NCI-H82 treated with DMSO at 0.1 percent for 48 hours (cell line): ENCODE results near the gene FBXO47.
"Not testable (repeated sequence)": the region's sequence is repeated elsewhere in the genome, so short reads cannot be mapped to it uniquely, and the experiment has no call there.

ENCODE experiments used
- DNase-seq: peaks from one replicate; lab custom pipeline; 2025; ENCODE audit not compliant: unreplicated experiment; lab: John Stamatoyannopoulos, UW

The FBXO47 gene

DNA sequence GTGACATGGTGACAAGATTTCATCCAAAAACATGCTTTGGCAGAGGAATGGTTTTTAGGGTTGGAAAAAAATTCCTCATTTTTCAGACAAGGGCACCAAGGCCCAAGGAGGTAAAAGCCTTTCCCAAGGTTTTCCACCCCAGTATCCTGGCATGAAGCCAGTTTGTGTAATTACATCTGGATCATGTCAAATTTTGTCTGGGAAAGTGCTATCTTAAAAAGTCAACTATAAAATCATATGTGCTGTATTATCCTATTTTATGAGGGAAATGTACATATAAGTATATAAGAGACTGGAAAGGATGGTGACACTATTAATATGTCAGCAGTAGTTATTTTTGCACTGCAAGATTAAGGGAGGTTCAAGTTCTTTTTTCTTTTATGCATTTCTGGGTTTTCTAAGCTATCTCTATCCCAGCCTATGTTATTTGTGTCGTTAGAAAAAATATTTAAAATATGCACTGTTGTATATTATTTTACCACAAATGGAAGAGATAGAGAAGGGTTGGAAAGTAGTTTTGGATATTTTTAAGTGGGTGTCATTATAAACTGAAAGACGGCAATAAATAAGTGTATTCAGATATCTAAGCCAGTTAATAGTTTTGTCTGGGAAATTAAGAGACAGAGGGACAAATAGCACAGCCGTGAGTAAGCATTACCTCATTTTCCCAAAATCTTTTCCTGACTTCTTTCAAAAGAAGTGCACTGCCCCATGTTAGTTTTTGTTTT, 13.5 kb upstream of the FBXO47 start:
- no peak for DNase-seq

DNA sequence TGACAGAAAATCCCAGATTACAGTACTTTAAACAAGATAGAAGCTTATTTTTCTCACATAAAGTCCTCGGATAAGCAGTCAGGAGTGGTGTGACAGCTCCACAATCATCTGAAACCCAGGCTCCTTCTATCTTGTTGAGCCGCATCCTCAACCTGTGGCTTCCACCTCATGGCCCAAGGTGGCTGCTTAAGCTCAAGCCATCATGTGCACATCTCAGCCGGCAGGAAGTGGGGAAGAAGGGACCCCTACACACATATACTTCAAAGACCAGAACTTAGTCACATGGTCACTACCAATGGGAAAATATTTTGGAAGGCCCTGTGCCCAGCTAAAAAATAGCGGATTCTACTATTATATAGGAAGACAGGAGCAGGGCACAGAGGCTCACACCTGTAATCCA, 11.0 kb upstream of the FBXO47 start:
- DNase-seq = no peak

DNA sequence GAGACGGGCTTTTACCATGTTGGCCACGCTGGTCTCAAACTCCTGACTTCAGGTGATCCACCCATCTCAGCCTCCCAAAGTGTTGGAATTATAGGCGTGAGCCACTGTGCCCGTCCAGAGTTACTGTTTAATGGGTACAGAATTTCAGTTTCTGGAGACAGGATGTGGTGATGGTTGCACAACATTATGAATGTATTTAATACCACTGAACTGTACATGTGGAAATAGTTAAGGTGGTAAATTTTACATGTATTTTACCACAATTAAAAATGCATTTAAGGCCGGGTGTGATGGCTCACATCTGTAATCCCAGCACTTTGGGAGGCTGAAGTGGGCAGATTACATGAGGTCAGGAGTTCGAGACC, 9.0 kb upstream of the FBXO47 start:
- DNase-seq = not testable (repeated sequence)

DNA sequence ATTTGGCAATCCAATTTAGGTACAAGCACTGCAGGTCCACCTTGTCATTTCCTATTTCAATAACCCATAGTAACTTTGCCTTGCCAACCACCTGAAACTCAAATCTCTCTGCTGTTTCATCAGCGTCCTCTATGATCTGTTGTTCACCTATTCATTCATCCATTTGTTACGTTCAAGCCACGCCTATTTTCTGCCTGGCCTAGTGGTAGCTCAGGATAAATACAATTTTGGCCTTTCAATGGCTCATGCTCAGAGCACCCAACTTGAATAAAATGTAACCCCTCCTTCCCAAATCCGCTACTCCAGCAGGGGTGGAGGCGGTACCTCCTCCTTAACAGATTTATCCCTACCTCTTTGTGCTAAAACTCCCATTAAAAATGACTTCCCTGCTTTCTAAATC, 3.6 kb upstream of the FBXO47 start:
- no peak for DNase-seq

DNA sequence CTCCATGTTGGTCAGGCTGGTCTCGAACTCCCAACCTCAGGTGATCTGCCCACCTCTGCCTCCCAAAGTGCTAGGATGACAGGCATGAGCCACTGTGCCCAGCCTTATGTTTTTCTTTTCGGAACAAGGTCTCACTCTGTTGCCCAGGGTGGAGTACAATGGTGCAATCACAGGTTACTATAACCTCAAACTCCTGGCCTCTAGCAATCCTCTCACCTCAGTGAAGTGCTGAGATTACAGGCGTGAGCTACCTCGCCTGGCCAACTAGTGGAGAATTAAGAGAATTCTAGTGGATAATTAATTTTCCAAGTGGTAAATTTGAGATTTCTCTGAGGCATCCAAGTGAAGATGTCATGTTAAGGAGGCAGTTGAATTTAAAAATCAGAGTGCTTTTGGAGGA, 2.9 kb upstream of the FBXO47 start:
- no peak for DNase-seq

DNA sequence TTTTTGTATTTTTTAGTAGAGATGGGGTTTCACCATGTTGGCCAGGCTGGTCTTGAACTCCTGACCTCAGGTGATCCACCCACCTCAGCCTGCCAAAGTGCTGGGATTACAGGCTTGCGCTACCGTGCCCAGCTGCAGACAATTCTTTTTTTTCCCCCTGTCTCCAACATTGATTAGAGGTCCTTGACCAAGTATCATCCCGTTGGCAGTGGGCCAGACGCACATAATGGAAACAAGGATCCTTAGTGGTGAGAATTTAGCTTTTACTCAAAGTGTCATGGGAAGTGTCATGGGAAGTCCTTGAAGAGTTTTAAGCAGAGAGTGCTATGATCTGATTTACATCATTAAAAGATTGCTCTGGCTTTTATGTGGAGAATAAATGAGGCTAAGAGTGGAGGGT, 2.1 kb upstream of the FBXO47 start:
- no peak for DNase-seq

DNA sequence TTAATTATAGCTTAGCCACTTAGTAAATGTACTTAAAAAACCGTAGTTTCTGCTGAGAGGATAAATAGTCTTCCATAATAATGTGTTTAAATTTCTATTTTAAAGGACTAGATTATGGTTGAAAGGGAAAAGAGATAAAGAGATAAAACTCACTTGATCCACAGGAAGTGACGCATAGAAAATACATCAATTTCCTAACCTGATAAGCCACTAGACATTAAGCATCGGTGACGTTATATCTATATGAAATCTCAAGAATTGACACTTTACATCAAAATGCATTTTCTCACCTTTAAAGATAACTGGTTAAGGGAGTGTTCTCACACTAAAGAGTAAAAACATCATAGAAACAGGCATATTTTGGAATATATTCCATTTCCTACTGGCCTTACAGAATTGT, 5.8 kb downstream of the FBXO47 start:
- DNase-seq = no peak

DNA sequence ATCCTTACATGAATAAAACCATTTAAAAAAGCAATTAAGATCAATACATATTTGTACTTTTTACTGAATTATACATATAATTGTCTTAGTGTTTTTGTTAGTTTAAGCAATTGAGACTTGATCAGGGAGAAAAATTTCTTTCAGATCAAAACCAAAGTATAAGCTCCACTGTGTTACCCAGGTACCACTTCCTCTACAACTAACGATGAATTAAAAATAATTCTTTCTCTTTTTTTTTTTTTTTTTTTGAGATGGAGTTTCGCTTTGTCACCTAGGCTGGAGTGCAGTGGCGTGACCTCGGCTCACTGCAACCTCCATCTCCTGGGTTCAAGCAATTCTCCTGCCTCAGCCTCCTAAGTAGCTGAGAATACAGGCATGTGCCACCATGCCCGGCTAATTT, 6.8 kb downstream of the FBXO47 start:
- no peak for DNase-seq

DNA sequence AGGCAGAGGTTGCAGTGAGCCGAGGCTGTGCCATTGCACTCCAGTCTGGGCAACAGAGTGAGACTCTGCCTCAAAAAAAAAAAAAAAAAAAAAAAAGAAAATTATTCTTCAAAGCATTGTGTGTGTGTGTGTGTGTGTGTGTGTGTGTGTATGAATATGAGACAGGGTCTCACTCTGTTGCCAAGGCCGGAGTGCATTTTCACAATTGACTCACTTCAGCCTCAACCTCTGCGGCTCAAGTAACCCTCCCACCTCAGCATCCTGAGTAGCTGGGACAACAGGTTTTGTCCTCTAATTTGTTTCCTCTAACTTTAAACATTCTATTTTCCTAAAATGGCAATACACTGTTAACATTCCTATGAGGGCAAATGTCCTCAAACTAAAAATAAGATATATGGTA, 7.7 kb downstream of the FBXO47 start:
- DNase-seq = no peak

DNA sequence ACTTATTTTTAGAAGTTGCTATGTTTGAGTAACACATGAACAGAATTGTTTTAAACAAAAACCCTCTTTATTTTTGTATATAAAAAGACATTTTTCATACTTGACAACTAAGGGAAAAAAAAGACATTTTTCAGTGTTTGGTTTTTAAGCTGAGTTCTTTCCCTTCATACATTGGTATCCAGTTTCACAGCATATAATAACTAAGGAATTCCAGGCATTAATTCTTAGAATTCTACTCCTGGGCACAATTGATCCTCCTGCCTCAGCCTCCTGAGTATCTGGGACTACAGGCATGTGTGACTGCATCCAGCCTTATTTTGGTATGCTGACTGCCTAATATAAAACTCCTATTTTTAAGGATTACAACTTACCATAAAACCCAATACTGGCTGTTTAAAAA, 8.4 kb downstream of the FBXO47 start:
- no peak for DNase-seq

DNA sequence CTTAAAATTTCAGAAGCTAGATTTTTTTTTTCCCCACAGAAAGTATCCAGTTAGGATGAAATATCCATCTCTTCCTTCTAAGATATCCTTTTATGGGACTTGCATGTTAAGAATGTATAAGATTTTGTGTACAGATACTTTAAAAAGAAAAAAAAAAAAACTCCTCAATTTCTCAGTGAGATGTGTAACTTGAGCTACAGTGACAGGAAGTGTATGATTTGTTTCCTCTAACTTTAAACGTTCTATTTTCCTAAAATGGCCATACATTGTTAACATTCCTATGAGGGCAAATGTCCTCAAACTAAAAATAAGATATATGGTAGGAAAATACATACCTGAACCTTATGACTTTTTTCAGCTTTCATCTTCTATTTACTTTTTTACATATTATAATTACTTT, 8.9 kb downstream of the FBXO47 start:
- DNase-seq = no peak

DNA sequence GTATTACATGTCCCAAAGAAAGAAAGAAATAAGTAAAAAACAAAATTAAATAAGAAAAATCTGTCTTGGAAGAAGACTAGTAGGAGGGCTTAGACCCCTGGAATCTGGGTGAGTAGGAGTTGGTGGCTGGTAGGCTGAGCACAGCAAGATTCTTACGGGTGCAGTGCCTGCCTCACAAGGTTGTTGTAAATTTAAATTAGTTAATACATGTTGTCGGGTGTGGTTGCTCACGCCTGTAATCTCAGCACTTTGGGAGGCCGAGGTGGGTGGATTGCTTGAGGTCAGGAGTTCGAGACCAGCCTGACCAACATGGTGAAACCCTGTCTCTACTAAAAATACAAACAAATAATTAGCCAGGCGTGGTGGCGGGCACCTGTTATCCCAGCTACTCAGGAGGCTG, 13.4 kb downstream of the FBXO47 start:
- DNase-seq = not testable (repeated sequence)

DNA sequence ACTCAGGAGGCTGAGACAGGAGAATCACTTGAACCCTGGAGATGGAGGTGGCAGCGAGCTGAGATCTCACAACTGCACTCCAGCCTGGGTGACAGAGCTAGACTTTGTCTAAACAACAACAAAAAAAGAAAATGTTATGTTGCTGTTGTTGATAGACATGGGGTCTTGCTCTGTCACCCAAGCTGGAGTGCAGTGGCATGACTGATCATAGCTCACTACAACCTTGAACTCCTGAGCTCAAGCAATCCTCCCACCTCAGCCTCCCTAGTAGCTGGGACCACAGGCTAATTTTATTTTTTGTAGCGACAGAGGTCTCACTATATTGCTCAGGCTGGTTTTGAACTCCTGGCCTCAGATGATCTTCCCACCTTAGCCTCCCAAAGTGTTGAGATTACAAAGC, 20.0 kb downstream of the FBXO47 start:
- no peak for DNase-seq

DNA sequence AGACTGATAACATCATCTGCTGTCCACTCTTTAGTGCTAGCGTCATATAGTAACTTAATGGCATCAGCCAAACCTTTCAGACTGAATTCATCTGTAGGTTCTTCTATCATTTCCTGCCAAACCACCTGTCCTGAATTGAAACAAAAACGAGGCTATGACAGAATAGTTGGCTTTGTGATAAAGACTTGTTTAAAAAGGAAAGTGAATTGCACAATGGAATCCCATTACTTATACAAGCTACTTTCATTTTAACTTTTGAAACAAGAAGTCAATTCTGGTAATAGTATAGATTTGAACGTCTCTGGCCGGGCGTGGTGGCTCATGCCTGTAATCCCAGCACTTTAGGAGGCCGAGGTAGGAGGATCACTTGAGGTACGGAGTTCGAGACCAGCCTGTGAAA, 23.6 kb downstream of the FBXO47 start:
- no peak for DNase-seq

DNA sequence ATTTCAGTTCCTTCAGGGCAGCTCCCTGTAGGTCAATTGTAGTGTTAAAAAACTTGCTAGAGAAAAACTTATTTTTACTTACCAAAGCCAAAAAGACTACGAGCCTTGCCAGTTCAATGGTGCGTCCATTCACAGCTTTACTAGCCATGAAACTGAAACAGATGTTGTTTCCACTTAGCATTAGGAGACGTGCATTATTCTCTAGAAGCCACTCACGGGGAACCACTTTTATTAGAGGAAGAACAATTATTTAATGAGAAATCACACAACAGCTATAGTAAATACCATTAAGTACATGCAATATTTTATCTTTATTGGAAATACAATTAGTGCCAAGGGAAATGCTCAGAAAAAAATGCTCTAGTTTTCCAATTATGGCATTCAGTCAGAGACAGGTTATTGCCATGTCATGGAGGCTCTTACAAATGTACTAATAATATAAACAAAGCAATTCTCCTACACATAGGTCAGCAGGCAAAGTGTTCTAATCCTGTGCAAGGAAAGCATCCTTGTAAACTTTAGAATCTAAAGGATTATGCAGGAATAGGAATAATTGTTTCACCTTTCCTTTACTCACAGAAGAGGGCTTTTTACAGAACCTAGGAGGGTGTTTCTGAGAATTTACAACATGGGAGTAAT, 24.4 kb downstream of the FBXO47 start:
- no peak for DNase-seq

DNA sequence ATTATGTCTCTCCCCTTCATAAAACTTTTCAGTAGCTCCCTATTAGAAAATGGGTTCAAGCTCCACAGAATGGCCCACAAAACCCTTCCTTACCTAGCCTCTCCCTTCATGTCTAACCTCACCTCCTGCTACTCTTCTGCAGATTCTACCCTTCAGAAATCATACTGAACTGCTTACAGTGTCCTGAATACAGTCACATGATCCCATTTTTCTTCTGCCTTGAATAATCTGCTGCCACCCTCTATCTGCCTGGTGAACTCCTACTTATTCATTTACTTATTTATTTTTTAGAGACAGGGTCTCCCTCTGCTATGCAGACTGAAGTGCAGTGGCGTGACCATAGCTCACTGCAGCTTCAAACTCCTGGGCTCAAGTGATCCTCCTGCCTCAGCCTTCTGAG, 26.8 kb downstream of the FBXO47 start:
- no peak for DNase-seq

DNA sequence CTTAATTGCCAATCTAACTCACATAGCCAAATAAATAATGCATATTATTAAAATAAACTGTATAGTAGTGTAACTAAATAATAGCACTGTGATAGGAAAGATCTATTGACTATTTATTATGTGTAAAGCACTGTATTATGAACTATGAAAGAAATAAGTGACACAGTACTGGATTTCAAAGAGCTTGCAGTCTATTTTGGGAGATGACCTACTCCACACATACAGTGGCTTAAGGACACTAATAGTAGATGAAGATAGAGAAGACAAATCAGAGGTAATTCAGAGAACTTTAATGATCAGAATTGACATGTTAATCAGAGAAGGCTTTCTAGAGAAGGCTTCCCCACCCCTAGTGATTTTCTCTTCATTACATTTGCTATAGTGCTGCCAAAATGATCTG, 27.2 kb downstream of the FBXO47 start:
- no peak for DNase-seq

DNA sequence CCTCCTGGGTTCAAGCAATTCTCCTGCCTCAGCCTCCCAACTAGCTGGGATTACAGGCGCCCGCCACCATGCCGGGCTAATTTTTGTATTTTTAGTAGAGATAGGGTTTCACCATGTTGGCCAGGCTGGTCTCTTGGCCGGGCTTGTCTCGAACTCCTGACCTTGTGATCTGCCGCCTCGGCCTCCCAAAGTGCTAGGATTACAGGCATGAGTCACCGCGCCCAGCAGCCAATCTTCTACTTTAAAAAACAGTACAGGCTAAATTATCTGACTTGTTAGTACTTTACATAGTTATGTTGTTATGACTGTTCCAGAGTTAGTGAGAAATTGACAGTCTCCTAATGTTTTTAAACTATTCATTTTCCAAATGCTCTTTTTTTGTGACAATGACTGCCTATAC, 33.2 kb downstream of the FBXO47 start:
- not testable (repeated sequence) for DNase-seq

DNA sequence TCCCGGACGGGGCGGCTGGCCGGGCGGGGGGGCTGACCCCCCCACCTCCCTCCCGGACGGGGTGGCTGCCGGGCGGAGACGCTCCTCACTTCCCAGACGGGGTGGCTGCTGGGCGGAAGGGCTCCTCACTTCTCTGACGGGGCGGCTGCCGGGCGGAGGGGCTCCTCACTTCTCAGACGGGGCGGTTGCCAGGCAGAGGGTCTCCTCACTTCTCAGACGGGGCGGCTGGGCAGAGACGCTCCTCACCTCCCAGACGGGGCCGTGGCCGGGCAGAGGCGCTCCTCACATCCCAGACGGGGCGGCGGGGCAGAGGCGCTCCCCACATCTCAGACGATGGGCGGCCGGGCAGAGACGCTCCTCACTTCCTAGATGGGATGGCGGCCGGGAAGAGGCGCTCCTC, 36.4 kb downstream of the FBXO47 start:
- not testable (repeated sequence) for DNase-seq

DNA sequence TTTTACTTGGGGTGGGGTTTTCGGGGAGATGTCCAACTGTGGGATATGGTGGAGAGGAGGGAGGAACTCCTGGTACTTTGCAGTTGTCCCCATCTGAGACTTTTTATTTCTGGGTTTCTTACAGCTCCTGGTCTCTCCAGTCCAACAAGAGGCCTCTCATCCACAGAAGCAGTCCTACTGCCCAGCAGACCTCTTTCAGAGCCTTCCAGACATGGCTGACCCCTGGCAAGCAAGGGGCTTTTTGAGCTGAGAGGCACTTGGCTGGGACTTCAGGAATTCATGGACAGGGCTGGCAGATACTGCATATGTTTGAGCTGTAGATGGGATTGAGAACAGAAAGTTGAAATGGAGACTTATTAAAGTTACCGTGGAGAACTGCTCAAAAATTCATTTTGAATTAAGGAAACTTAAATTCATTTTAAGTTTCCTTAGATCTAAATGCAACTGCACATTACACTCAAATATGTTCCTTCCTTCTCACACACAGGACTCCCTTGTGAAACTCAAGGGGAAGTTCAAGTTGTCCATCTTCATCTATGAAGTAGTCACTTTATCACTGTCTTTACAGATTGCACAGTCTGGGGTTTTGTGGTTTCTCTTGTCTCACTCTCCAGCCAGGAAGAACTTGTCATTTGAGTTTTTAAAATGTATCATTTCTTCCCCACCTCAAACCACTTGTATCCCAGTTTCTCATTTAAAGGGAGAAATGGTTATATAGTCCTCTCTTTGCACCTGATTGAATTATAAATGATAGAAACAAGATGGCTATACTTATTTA, 40.7 kb downstream of the FBXO47 start:
- DNase-seq = no peak

DNA sequence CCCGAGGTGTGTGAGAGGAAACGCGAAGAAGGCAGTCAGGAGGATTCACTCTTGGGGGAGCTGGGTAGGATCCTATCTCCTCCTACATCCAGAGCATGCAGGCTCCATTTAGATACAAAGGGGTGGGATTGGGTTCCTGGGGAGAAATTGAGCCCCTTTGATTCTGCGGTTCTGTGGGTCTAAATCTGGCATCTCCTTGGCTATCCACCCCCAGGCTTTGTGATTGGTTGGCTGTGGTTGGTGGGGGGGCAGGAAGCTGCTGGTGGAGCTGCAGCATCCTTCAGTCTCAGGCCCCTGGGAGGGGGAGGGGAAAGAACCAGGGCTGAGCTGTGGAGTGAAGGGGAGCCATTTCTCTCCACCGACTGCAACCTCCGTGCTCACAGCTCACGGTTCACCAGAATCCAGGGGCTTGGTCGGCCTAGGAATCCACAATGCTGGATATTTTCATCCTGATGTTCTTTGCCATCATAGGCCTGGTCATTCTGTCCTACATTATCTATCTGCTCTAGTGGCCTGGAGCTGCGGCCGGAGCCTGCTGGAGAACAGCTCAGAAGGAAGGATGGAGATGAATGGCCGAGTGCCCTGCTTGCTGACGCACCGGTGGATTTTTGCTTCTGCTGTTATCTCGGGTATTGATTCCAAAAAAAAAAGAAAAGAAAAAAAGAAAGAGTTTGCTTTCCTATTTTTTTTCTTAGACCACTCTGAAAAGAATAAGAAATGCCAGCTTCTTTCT, 41.8 kb downstream of the FBXO47 start, which contains the start of gene LASP1NB:
TSS of gene LASP1NB (plus strand) at position 352 of the 733 bp plus-strand sequence.
- no peak for DNase-seq
